GM10847 (cell line): ENCODE results near the gene PCNX2.

Experiments used
- POLR2A ChIP-seq: IDR thresholded peaks from 2 replicates; pipeline ENCODE4 v1.6.1; 2011; ENCODE audit not compliant: insufficient read length; ENCODE audit errors: extremely low read depth

Gene PCNX2

GRCh38 chr1:233253832-233254331 lies 41.6 kb downstream of the PCNX2 start:
- TF ChIP-seq POLR2A: no peak

- TF ChIP-seq POLR2A: no peak
These were observed 42.2 kb downstream of the PCNX2 start for GRCh38 chr1:233253231-233253831.

- no peak for TF ChIP-seq POLR2A
These were observed 43.1 kb downstream of the PCNX2 start for GRCh38 chr1:233252441-233252840.

GRCh38 chr1:233251201-233251720 lies 44.3 kb downstream of the PCNX2 start:
- no peak for TF ChIP-seq POLR2A

GRCh38 chr1:233248014-233248413 lies 47.5 kb downstream of the PCNX2 start:
- TF ChIP-seq POLR2A: no peak

GRCh38 chr1:233246965-233247364 lies 48.6 kb downstream of the PCNX2 start:
- no peak for TF ChIP-seq POLR2A

- no peak for TF ChIP-seq POLR2A
These were observed 50.2 kb downstream of the PCNX2 start for GRCh38 chr1:233245191-233245765.

GRCh38 chr1:233244183-233244582 lies 51.3 kb downstream of the PCNX2 start:
- no peak for TF ChIP-seq POLR2A

GRCh38 chr1:233242827-233243483 lies 52.6 kb downstream of the PCNX2 start:
- no peak for TF ChIP-seq POLR2A

- no peak for TF ChIP-seq POLR2A
These were observed 53.8 kb downstream of the PCNX2 start for GRCh38 chr1:233241759-233242158.

- TF ChIP-seq POLR2A: no peak
These were observed 54.5 kb downstream of the PCNX2 start for GRCh38 chr1:233240829-233241682.

- no peak for TF ChIP-seq POLR2A
These were observed 55.2 kb downstream of the PCNX2 start for GRCh38 chr1:233240371-233240770.

- no peak for TF ChIP-seq POLR2A
These were observed 56.6 kb downstream of the PCNX2 start for GRCh38 chr1:233238884-233239431.

GRCh38 chr1:233237647-233238046 lies 57.9 kb downstream of the PCNX2 start:
- TF ChIP-seq POLR2A: no peak

GRCh38 chr1:233233508-233234040 lies 62.0 kb downstream of the PCNX2 start:
- no peak for TF ChIP-seq POLR2A
